ENCODE results near the gene TAOK1. TPM values are rescaled to one million over a fixed set of nuclear protein-coding genes. Genes with fewer than 3 reads are reported as not detected.

Gene TAOK1
- total and polyA plus RNA-seq, 9 of the 15 experiments (the other 6 are each of a cell fraction or from before 2014, with no cell fraction given), result 3.2 to 33.1 (median 16.5) TPM

- TF ChIP-seq NR2C2 (CRISPR knock-in tag; IDR thresholded peaks at IDR 0.05) (no peak), NR2C2 (tag; IDR thresholded peaks at IDR 0.05) (0 out of 2 replicates have a peak, but pooled peaks have one; percentile 13), ZNF551 (CRISPR knock-in tag; IDR thresholded peaks at IDR 0.05) (no peak), ZBTB33 (CRISPR knock-in tag; IDR thresholded peaks at IDR 0.05) (peak; percentile 35; the same call in 1 of the 2 replicates), NR2C1 (IDR thresholded peaks at IDR 0.05) (peak; percentile 41; the same call in 1 of the 2 replicates), NR2C1 (tag; IDR thresholded peaks at IDR 0.05) (peak; percentile 28; the same call in 1 of the 2 replicates)
- H3K79me2 ChIP-seq (ENCODE audit: control insufficient read depth, insufficient read depth, low read length), result peaks cover 53% of the 10 kb centered on the region
- no peaks in the 10 kb centered on the region for H3K4me1 ChIP-seq (replicated peaks in 1 of 2; ENCODE audit: control insufficient read depth in 2 of 2, insufficient read depth in 2 of 2, low read length in 2 of 2)
- no peak for DNase-seq (ENCODE audit: extremely low read depth in 1 of 4, low spot score in 3 of 4)
- no peak overlapping the region for H3K4me3 ChIP-seq
- ChIA-PET POLR2A (interaction anchor here (0.7 to 2.0 kb wide), 4 partner anchors 10 to 50 kb away, joined by 3 to 7 read pairs (median 3); no protein-coding TSS in a partner anchor), CTCF (ENCODE audit: low intra/inter-chr PET ratio) (no interaction called here)
- H3K4me2 ChIP-seq (ENCODE audit: insufficient read depth, low read length), result no peak overlapping the region
- peaks cover 33% of the 10 kb centered on the region for H3K36me3 ChIP-seq (ENCODE audit: control insufficient read depth, insufficient read depth, low read length)
- no peak for FAIRE-seq
- intact Hi-C loops (cut with micrococcal nuclease), result no loop called here
- BruUV-seq (replicated peaks), result no TSS peak
- no peaks in the 10 kb centered on the region for H3K27me3 ChIP-seq (ENCODE audit: control insufficient read depth in 2 of 2, insufficient read depth in 2 of 2, low read length in 2 of 2)
- H3K9me3 ChIP-seq (replicated peaks; ENCODE audit: control insufficient read depth, insufficient read depth, low read depth, low read length), result no peaks in the 10 kb centered on the region
- H3K9me1 ChIP-seq (ENCODE audit: control insufficient read depth, insufficient read depth, low read length), result no peaks in the 10 kb centered on the region
- in situ Hi-C loops (cut with MboI), result no loop called here
- no peak overlapping the region for H2AFZ ChIP-seq (ENCODE audit: low read depth, low read length)
- WGBS (ENCODE audit: insufficient coverage, low coverage, missing lambda C conversion rate), result 84% methylated on average over 5 of the region's 5 CpGs
- H4K20me1 ChIP-seq (replicated peaks; ENCODE audit: control insufficient read depth, insufficient read depth, low read length), result no peaks in the 10 kb centered on the region
- H3K27ac ChIP-seq (ENCODE audit: extremely low read depth, low read depth, low read length), result no peak overlapping the region
- ATAC-seq, result no peak
- H3K9ac ChIP-seq (ENCODE audit: insufficient read depth in 1 of 2, low read depth in 2 of 2, low read length in 2 of 2), result no peak overlapping the region
Observed at GRCh38 chr17:29449865-29450671, 59.9 kb downstream of the TAOK1 start.

Data from K562 (cell line).